SIG-M5 treated with dmso at 0.1 percent for 504 hours (cell line): ENCODE results near the gene ROBO2.

Source experiments
- DNase-seq: peaks from one replicate; lab custom pipeline; 2025; ENCODE audit not compliant: unreplicated experiment; lab: John Stamatoyannopoulos, UW

ROBO2 gene

GRCh38 chr3:77096966-77097890 lies 57.3 kb downstream of the ROBO2 start:
- no peak for DNase-seq

GRCh38 chr3:77102951-77103769 lies 63.3 kb downstream of the ROBO2 start:
- DNase-seq, result no peak

GRCh38 chr3:77122652-77123051 lies 82.8 kb downstream of the ROBO2 start:
- DNase-seq, result no peak

- DNase-seq, result no peak
These were observed 86.1 kb downstream of the ROBO2 start for GRCh38 chr3:77125966-77126365.

GRCh38 chr3:77134769-77135168 lies 94.9 kb downstream of the ROBO2 start:
- no peak for DNase-seq

GRCh38 chr3:77137559-77137958 lies 97.7 kb downstream of the ROBO2 start:
- DNase-seq, result no peak

- DNase-seq, result no peak
These were observed 99.7 kb downstream of the ROBO2 start for GRCh38 chr3:77139624-77140023.

GRCh38 chr3:77141423-77141822 lies 101.5 kb downstream of the ROBO2 start:
- DNase-seq, result no peak

GRCh38 chr3:77142578-77142977 lies 102.7 kb downstream of the ROBO2 start:
- DNase-seq, result no peak

- no peak for DNase-seq
These were observed 106.1 kb downstream of the ROBO2 start for GRCh38 chr3:77146004-77146403.

- DNase-seq, result no peak
These were observed 108.1 kb downstream of the ROBO2 start for GRCh38 chr3:77147836-77148578.

- no peak for DNase-seq
These were observed 109.5 kb downstream of the ROBO2 start for GRCh38 chr3:77149382-77149781.

GRCh38 chr3:77150028-77150427 lies 110.1 kb downstream of the ROBO2 start:
- no peak for DNase-seq

GRCh38 chr3:77150759-77151158 lies 110.9 kb downstream of the ROBO2 start:
- DNase-seq, result no peak

GRCh38 chr3:77158730-77159581 lies 119.1 kb downstream of the ROBO2 start:
- no peak for DNase-seq

- DNase-seq, result no peak
These were observed 121.1 kb downstream of the ROBO2 start for GRCh38 chr3:77160931-77161497.

- DNase-seq, result no peak
These were observed 129.9 kb downstream of the ROBO2 start for GRCh38 chr3:77169823-77170222.

GRCh38 chr3:77171026-77171425 lies 131.1 kb downstream of the ROBO2 start:
- DNase-seq, result no peak

- no peak for DNase-seq
These were observed 139.9 kb downstream of the ROBO2 start for GRCh38 chr3:77179762-77180161.

- DNase-seq, result no peak
These were observed 142.4 kb downstream of the ROBO2 start for GRCh38 chr3:77182341-77182740.
